HEK293 (cell line): ENCODE data around the gene ENAH.

Source experiments
- CTCF ChIA-PET: fragments of 350-600 bp; formaldehyde crosslinking; extraction: SDS; loops from one replicate; lab custom pipeline; 2021; ENCODE audit warnings: antibody characterized with exemption; lab: Yijun Ruan, JAX
- POLR2A ChIA-PET: fragments of 300-600 bp; formaldehyde crosslinking; extraction: SDS; loops from one replicate; lab custom pipeline; 2020; ENCODE audit warnings: antibody characterized with exemption, inconsistent platforms; lab: Yijun Ruan, JAX
- H3K27ac ChIP-seq: fragments of 200-500 bp; sonication (Bioruptor generic); 2 replicates; pipeline ENCODE4 v1.5.1; 2014; ENCODE audit warnings: low read depth, low read length, control low read depth, inconsistent platforms; ENCODE audit errors: extremely low read depth
- H3K36me3 ChIP-seq, 2 experiments: fragments of 200-500 bp in 1 of 2; sonication (Bioruptor generic) in 1 of 2; 1 replicate in 1 of 2; 2 replicates in 1 of 2; pipeline ENCODE4 v1.5.1; 2014 to 2017; ENCODE audit warnings: inconsistent platforms in 2 of 2, low read length in 2 of 2; ENCODE audit not compliant: control insufficient read depth in 2 of 2, insufficient read depth in 1 of 2
- H3K4me1 ChIP-seq: fragments of 200-500 bp; sonication (Bioruptor generic); 2 replicates; pipeline ENCODE4 v1.5.1; 2014; ENCODE audit warnings: mild to moderate bottlenecking, low read length, inconsistent platforms; ENCODE audit not compliant: control insufficient read depth, insufficient read depth
- H3K4me3 ChIP-seq: 2 replicates; pipeline ENCODE4 v1.5.1; 2011; ENCODE audit warnings: low read depth, mild to moderate bottlenecking, control low read depth, low read length, moderate library complexity
- H3K9me3 ChIP-seq: fragments of 200-500 bp; sonication (Bioruptor generic); 2 replicates; pipeline ENCODE4 v1.5.1; 2014; ENCODE audit warnings: low read depth, low read length, inconsistent platforms; ENCODE audit not compliant: control insufficient read depth, insufficient read depth
- GLIS2 ChIP-seq: fragments of 450-650 bp; formaldehyde crosslinking; IDR thresholded peaks from 2 replicates; pipeline ENCODE4 v1.5.1; 2016; ENCODE audit warnings: missing biosample characterization, missing genetic modification characterization
- IKZF3 ChIP-seq: fragments of 450-650 bp; IDR thresholded peaks from 2 replicates; pipeline ENCODE4 v1.5.0; 2018; ENCODE audit warnings: missing biosample characterization, mild to moderate bottlenecking, missing genetic modification characterization, moderate library complexity
- KLF10 ChIP-seq: fragments of 450-650 bp; IDR thresholded peaks from 2 replicates; pipeline ENCODE4 v1.5.1; 2018; ENCODE audit warnings: missing biosample characterization, mild to moderate bottlenecking, missing genetic modification characterization
- KLF16 ChIP-seq: fragments of 450-650 bp; formaldehyde crosslinking; IDR thresholded peaks from 2 replicates; pipeline ENCODE4 v1.5.1; 2017; ENCODE audit warnings: missing biosample characterization, missing genetic modification characterization
- MYNN ChIP-seq: fragments of 450-650 bp; formaldehyde crosslinking; IDR thresholded peaks from 2 replicates; pipeline ENCODE4 v1.5.1; 2016; ENCODE audit warnings: missing biosample characterization, missing genetic modification characterization, borderline replicate concordance
- SP2 ChIP-seq: fragments of 450-650 bp; formaldehyde crosslinking; IDR thresholded peaks from 2 replicates; pipeline ENCODE4 v1.5.1; 2016; ENCODE audit warnings: missing biosample characterization, missing genetic modification characterization
- ZBTB48 ChIP-seq: fragments of 450-650 bp; formaldehyde crosslinking; IDR thresholded peaks from 2 replicates; pipeline ENCODE4 v1.5.1; 2016; ENCODE audit warnings: missing biosample characterization, missing genetic modification characterization
- ZFP69B ChIP-seq: fragments of 450-650 bp; formaldehyde crosslinking; IDR thresholded peaks from 2 replicates; pipeline ENCODE4 v1.5.1; 2016; ENCODE audit warnings: missing biosample characterization, missing genetic modification characterization
- ZNF2 ChIP-seq: fragments of 450-650 bp; formaldehyde crosslinking; IDR thresholded peaks from 2 replicates; pipeline ENCODE4 v1.5.1; 2016; ENCODE audit warnings: missing biosample characterization, missing genetic modification characterization
- ZNF24 ChIP-seq: fragments of 450-650 bp; formaldehyde crosslinking; IDR thresholded peaks from 2 replicates; pipeline ENCODE4 v1.5.1; 2016; ENCODE audit warnings: missing biosample characterization, missing genetic modification characterization
- ZNF324 ChIP-seq: fragments of 450-650 bp; formaldehyde crosslinking; IDR thresholded peaks from 2 replicates; pipeline ENCODE4 v1.5.1; 2016; ENCODE audit warnings: missing biosample characterization, missing genetic modification characterization
- ZNF341 ChIP-seq: fragments of 450-650 bp; formaldehyde crosslinking; IDR thresholded peaks from 2 replicates; pipeline ENCODE4; 2016; ENCODE audit warnings: low read depth, missing biosample characterization, missing genetic modification characterization
- ZNF510 ChIP-seq: fragments of 450-650 bp; formaldehyde crosslinking; IDR thresholded peaks from 2 replicates; pipeline ENCODE4 v1.5.1; 2018; ENCODE audit warnings: mild to moderate bottlenecking, missing genetic modification characterization, missing biosample characterization; ENCODE audit not compliant: insufficient replicate concordance
- ZNF521 ChIP-seq: fragments of 450-650 bp; formaldehyde crosslinking; IDR thresholded peaks from 2 replicates; pipeline ENCODE4 v1.5.1; 2017; ENCODE audit warnings: missing biosample characterization, mild to moderate bottlenecking, missing genetic modification characterization
- ZNF544 ChIP-seq: fragments of 450-650 bp; formaldehyde crosslinking; IDR thresholded peaks from 2 replicates; pipeline ENCODE4 v1.5.0; 2017; ENCODE audit warnings: missing biosample characterization, missing genetic modification characterization
- ZNF561 ChIP-seq: fragments of 450-650 bp; IDR thresholded peaks from 2 replicates; pipeline ENCODE4 v1.5.1; 2018; ENCODE audit warnings: missing biosample characterization, missing genetic modification characterization, borderline replicate concordance
- ZNF596 ChIP-seq: fragments of 450-650 bp; IDR thresholded peaks from 2 replicates; pipeline ENCODE4 v1.5.0; 2018; ENCODE audit warnings: missing biosample characterization, mild to moderate bottlenecking, missing genetic modification characterization, moderate library complexity
- ZNF677 ChIP-seq: fragments of 450-650 bp; IDR thresholded peaks from 2 replicates; pipeline ENCODE4 v1.5.0; 2018; ENCODE audit warnings: missing biosample characterization, mild to moderate bottlenecking, missing genetic modification characterization, moderate library complexity
- ZNF76 ChIP-seq: fragments of 450-650 bp; formaldehyde crosslinking; IDR thresholded peaks from 2 replicates; pipeline ENCODE4; 2016; ENCODE audit warnings: low read depth, missing biosample characterization, missing genetic modification characterization, borderline replicate concordance
- ZNF768 ChIP-seq: fragments of 450-650 bp; formaldehyde crosslinking; IDR thresholded peaks from 2 replicates; pipeline ENCODE4 v1.5.1; 2018; ENCODE audit warnings: missing biosample characterization, mild to moderate bottlenecking, missing genetic modification characterization
- ZNF837 ChIP-seq: fragments of 450-650 bp; formaldehyde crosslinking; IDR thresholded peaks from 2 replicates; pipeline ENCODE4 v1.5.1; 2016; ENCODE audit warnings: missing biosample characterization, missing genetic modification characterization
- ZSCAN23 ChIP-seq: fragments of 450-650 bp; formaldehyde crosslinking; IDR thresholded peaks from 2 replicates; pipeline ENCODE4 v1.5.1; 2016; ENCODE audit warnings: missing biosample characterization, missing genetic modification characterization
- TF ChIP-seq, protein P1 (sequence below): fragments of 450-650 bp; formaldehyde crosslinking; IDR thresholded peaks from 2 replicates; pipeline ENCODE4 v1.5.1; 2016; ENCODE audit warnings: missing biosample characterization, missing genetic modification characterization
- TF ChIP-seq, protein P2 (sequence below): fragments of 450-650 bp; formaldehyde crosslinking; IDR thresholded peaks from 2 replicates; pipeline ENCODE4 v1.5.1; 2016; ENCODE audit warnings: missing biosample characterization, missing genetic modification characterization, low read depth
- TF ChIP-seq, protein P3 (sequence below): fragments of 450-650 bp; formaldehyde crosslinking; IDR thresholded peaks from 2 replicates; pipeline ENCODE4 v1.5.1; 2016; ENCODE audit warnings: missing biosample characterization, missing genetic modification characterization
- TF ChIP-seq, protein P4 (sequence below): fragments of 450-650 bp; formaldehyde crosslinking; IDR thresholded peaks from 2 replicates; pipeline ENCODE4 v1.5.1; 2016; ENCODE audit warnings: missing biosample characterization, missing genetic modification characterization

Gene ENAH

DNA sequence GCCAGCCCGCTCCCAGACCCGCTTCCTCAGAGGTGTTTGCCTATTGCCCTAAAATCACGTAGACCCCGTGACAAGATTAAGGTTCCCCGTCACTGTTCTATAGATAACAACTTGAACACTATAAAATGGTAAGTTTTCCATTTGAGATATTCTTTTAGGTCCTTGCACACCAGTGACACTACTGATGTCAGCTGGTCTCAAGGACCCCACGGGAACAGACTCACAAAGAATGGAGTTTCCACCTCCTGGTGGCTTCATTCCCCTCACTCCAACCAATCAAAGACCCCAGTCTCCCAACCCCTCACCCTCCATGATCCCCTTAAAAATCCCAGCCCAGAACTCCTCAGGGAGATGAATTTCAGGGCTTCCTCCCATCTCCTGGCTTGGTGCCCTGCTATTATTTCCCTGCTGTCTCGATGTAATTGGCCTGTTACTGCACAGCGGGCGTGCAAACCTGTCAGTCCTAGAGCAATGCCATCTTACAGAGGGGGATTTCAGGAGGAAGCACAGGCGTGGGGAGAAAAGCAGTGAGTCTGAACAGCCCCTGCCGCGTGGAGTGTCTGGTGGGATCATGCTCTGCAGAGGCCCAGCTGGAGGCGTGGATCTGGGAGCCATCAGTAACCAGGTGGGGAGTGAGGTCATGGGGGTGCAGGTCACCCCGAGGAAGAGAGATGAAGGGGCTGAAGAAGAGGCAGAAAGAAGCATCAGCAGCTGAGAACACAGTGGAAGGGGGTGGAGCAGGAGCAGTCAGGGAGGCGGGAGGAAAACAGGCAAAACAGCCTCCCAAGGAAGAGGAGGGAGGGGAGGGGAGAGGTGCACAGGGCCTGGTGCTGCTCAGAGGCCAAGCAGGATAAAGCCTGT is 190.0 kb downstream of the ENAH start (continued):
- TF ChIP-seq ZSCAN23, result 0 out of 2 replicates have a peak, but pooled peaks have one; percentile 4
- TF ChIP-seq, protein P1, sequence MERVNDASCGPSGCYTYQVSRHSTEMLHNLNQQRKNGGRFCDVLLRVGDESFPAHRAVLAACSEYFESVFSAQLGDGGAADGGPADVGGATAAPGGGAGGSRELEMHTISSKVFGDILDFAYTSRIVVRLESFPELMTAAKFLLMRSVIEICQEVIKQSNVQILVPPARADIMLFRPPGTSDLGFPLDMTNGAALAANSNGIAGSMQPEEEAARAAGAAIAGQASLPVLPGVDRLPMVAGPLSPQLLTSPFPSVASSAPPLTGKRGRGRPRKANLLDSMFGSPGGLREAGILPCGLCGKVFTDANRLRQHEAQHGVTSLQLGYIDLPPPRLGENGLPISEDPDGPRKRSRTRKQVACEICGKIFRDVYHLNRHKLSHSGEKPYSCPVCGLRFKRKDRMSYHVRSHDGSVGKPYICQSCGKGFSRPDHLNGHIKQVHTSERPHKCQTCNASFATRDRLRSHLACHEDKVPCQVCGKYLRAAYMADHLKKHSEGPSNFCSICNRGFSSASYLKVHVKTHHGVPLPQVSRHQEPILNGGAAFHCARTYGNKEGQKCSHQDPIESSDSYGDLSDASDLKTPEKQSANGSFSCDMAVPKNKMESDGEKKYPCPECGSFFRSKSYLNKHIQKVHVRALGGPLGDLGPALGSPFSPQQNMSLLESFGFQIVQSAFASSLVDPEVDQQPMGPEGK (tag by site-specific recombination), result peak; percentile 63
- peak; percentile 79; the same call in 1 of the 2 replicates for TF ChIP-seq ZNF561 (tag by site-specific recombination)
- peak; percentile 71 for TF ChIP-seq KLF10 (tag by site-specific recombination)
- 0 out of 2 replicates have a peak, but pooled peaks have one; percentile 13 for TF ChIP-seq ZFP69B
- no peak for TF ChIP-seq ZNF521 (tag by site-specific recombination)
- no peak for TF ChIP-seq ZNF677 (tag by site-specific recombination)
- TF ChIP-seq SP2, result peak; percentile 68
- peak; percentile 100 for TF ChIP-seq ZNF341 (tag by site-specific recombination)

DNA sequence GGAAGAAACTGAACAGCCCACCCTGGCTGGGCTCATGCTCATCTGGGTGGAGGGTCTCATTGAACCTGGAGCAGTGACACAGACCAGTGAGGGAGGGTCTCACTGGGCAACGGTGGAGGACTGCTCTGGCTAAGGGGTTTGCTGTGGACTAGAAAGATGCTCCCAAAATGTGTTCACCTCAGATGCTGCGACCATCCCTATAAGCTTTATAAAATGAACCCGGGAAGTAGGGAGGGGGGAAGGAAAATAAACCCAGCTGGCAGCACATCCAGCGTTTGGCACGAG is 190.6 kb downstream of the ENAH start:
- H3K27ac ChIP-seq, result no peak overlapping the region; the same call in 1 of the 2 replicates
- no peaks in the 10 kb centered on the region for H3K9me3 ChIP-seq
- no peaks in the 10 kb centered on the region for H3K36me3 ChIP-seq
- ChIA-PET POLR2A (interaction anchor here (1.2 kb wide), 1 partner anchor 22 kb away, joined by 3 read pairs; no protein-coding TSS in a partner anchor), CTCF (interaction anchor here (0.6 to 7.1 kb wide), 3 partner anchors 12 to 529 kb away, joined by 3 to 54 read pairs (median 4); no protein-coding TSS in a partner anchor)
- H3K4me3 ChIP-seq, result no peak overlapping the region
- TF ChIP-seq ZNF544 (tag by site-specific recombination) (0 out of 2 replicates have a peak, but pooled peaks have one; percentile 20), ZNF324 (tag by site-specific recombination) (no peak), ZNF510 (tag by site-specific recombination) (no peak), ZBTB48 (peak; percentile 33; the same call in 1 of the 2 replicates), ZNF24 (tag by site-specific recombination) (no peak), ZFP69B (no peak), IKZF3 (tag by site-specific recombination) (peak; percentile 21; the same call in 1 of the 2 replicates), ZNF2 (no peak)
- TF ChIP-seq, protein P2, sequence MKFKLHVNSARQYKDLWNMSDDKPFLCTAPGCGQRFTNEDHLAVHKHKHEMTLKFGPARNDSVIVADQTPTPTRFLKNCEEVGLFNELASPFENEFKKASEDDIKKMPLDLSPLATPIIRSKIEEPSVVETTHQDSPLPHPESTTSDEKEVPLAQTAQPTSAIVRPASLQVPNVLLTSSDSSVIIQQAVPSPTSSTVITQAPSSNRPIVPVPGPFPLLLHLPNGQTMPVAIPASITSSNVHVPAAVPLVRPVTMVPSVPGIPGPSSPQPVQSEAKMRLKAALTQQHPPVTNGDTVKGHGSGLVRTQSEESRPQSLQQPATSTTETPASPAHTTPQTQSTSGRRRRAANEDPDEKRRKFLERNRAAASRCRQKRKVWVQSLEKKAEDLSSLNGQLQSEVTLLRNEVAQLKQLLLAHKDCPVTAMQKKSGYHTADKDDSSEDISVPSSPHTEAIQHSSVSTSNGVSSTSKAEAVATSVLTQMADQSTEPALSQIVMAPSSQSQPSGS (tag by site-specific recombination), result no peak
- peaks cover 28% of the 10 kb centered on the region for H3K4me1 ChIP-seq

DNA sequence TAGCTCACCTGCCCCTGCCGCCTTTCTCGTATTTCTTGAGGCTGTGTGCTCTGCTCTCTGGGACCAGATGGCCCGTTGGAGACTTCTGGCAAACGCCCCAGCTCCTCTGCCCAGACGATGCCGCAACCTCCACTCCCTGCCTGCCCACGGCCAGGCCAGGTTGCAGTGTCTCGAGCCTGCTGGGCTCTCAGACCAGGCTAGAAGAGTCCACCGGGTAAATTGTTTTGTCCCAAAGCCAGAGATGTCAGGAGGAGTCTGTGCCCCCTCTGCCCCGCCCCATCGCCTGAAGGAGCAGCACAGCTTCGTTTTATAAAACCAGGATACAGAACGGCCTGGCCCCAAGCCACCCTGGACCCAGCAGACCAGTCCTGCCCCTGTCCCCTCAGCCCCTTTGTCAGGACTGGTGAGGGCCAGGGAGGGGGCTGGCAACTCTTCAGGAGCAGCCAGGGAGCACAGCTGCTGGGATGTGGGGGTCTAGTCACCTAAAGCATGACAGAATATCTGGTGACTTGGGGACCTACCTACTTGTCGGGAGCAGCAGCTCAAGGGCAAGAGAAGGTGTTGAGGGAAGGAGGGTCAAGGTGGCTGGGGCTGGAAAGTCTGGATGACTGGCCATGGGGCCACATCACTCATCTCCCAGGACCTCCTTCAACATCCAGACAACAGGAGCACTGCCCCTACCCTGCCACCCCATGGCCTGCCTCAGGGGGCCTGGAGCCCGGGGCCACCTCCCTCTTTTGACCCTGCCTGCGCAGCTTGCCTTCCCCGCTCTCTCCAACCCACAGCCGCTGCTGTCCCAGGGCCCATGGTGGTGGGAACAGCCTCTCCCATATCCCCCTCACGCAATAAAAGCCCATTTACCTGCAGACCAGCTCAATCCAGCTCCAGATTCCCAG is 191.1 kb downstream of the ENAH start:
- Histone ChIP-seq H3K27ac (no peak overlapping the region; the same call in 1 of the 2 replicates), H3K36me3 (no peaks in the 10 kb centered on the region), H3K9me3 (no peaks in the 10 kb centered on the region), H3K4me3 (no peak overlapping the region), H3K4me1 (peaks cover 28% of the 10 kb centered on the region)
- ChIA-PET CTCF (interaction anchor here (0.5 to 7.1 kb wide), 6 partner anchors 13 to 529 kb away, joined by 3 to 54 read pairs (median 4); no protein-coding TSS in a partner anchor), POLR2A (interaction anchor here (1.0 to 1.2 kb wide), 2 partner anchors 21 to 463 kb away, joined by 3 read pairs; partner anchors contain the start of gene PYCR2)
- TF ChIP-seq MYNN (tag by site-specific recombination) (peak; percentile 76; the same call in 1 of the 2 replicates), GLIS2 (tag by site-specific recombination) (peak; percentile 42; the same call in 1 of the 2 replicates), KLF16 (tag by site-specific recombination) (no peak), ZNF768 (tag by site-specific recombination) (no peak), ZNF837 (tag by site-specific recombination) (no peak), ZNF596 (no peak), ZNF76 (tag by site-specific recombination) (no peak)
- TF ChIP-seq, protein P3, sequence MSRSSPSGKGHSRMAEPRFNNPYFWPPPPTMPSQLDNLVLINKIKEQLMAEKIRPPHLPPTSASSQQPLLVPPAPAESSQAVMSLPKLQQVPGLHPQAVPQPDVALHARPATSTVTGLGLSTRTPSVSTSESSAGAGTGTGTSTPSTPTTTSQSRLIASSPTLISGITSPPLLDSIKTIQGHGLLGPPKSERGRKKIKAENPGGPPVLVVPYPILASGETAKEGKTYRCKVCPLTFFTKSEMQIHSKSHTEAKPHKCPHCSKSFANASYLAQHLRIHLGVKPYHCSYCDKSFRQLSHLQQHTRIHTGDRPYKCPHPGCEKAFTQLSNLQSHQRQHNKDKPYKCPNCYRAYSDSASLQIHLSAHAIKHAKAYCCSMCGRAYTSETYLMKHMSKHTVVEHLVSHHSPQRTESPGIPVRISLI (tag by site-specific recombination), result no peak
- TF ChIP-seq, protein P4, sequence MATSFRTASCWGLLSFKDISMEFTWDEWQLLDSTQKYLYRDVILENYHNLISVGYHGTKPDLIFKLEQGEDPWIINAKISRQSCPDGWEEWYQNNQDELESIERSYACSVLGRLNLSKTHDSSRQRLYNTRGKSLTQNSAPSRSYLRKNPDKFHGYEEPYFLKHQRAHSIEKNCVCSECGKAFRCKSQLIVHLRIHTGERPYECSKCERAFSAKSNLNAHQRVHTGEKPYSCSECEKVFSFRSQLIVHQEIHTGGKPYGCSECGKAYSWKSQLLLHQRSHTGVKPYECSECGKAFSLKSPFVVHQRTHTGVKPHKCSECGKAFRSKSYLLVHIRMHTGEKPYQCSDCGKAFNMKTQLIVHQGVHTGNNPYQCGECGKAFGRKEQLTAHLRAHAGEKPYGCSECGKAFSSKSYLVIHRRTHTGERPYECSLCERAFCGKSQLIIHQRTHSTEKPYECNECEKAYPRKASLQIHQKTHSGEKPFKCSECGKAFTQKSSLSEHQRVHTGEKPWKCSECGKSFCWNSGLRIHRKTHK (tag by site-specific recombination), result no peak
